ENCODE measurements around the gene UMOD.

DNA sequence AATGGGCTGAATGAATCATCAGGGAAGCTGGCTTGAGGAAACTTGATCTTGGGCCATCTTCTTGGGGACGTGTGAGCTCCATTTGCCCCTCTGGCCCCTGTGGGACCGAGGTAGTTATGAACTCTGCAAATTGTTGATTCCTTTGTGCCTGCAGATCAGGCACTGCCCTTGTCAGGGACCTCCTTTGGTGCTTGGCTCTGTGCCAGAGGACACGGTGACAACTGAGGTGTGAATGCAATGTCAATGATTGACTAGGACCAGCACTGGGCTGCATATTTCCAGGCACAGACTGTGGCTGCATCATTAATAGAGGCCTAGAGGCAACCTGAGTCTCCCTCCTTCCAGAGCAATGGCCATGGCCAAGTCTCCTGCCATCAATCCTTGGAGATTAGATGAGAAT is 28.3 kb upstream of the UMOD start:
- TF ChIP-seq, protein P1, sequence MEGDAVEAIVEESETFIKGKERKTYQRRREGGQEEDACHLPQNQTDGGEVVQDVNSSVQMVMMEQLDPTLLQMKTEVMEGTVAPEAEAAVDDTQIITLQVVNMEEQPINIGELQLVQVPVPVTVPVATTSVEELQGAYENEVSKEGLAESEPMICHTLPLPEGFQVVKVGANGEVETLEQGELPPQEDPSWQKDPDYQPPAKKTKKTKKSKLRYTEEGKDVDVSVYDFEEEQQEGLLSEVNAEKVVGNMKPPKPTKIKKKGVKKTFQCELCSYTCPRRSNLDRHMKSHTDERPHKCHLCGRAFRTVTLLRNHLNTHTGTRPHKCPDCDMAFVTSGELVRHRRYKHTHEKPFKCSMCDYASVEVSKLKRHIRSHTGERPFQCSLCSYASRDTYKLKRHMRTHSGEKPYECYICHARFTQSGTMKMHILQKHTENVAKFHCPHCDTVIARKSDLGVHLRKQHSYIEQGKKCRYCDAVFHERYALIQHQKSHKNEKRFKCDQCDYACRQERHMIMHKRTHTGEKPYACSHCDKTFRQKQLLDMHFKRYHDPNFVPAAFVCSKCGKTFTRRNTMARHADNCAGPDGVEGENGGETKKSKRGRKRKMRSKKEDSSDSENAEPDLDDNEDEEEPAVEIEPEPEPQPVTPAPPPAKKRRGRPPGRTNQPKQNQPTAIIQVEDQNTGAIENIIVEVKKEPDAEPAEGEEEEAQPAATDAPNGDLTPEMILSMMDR (conservative IDR thresholded peaks at IDR 0.05; ENCODE audit: low read depth, low read length), result no peak
- TF ChIP-seq EZH2 (IDR thresholded peaks at IDR 0.05; ENCODE audit: low read length, unreplicated experiment), result no peak
